ENCODE measurements around the gene FGF14. TPM values are rescaled to one million over a fixed set of nuclear protein-coding genes. Genes with fewer than 3 reads are reported as not detected.

FGF14 gene
- total and polyA plus RNA-seq, 2 experiments from 2014 or later = 0.03 TPM; not detected in 1

- Histone ChIP-seq H4K20me1 (replicated peaks; ENCODE audit: insufficient read depth) (no peaks in the 10 kb centered on the region), H3K36me3 (ENCODE audit: insufficient read depth) (no peaks in the 10 kb centered on the region), H3K4me1 (ENCODE audit: insufficient read depth) (no peaks in the 10 kb centered on the region), H3K27me3 (ENCODE audit: insufficient read depth) (no peaks in the 10 kb centered on the region), H3K9me2 (ENCODE audit: insufficient read depth) (no peaks in the 10 kb centered on the region), H3F3A (replicated peaks; ENCODE audit: low read depth) (no peaks in the 10 kb centered on the region), H3K79me2 (replicated peaks; ENCODE audit: insufficient read depth) (no peaks in the 10 kb centered on the region), H3K4me3 (no peak overlapping the region), H2AFZ (no peak overlapping the region), H3K27ac (ENCODE audit: low read depth) (no peak overlapping the region), H3K4me2 (no peak overlapping the region)
- Mint-ChIP-seq H3K36me3 (ENCODE audit: low read depth) (no peaks in the 10 kb centered on the region), H3K27me3 (ENCODE audit: insufficient read depth, low read depth, poor library complexity) (peaks cover 2% of the 10 kb centered on the region), H3K4me3 (no peak overlapping the region), H3K4me1 (peaks cover 4% of the 10 kb centered on the region; the same call in 2 of the 3 replicates), H3K27ac (no peak overlapping the region), H3K9me3 (no peaks in the 10 kb centered on the region)
- TF ChIP-seq ZNF331 (CRISPR knock-in tag; IDR thresholded peaks at IDR 0.05; ENCODE audit: low read depth) (no peak), POLR2AphosphoS5 (IDR thresholded peaks at IDR 0.05; ENCODE audit: low read depth) (no peak), EZH2phosphoT487 (IDR thresholded peaks at IDR 0.05; ENCODE audit: unreplicated experiment) (no peak), JUNB (IDR thresholded peaks at IDR 0.05; ENCODE audit: unreplicated experiment) (no peak), EZH2 (IDR thresholded peaks at IDR 0.05; ENCODE audit: low read depth, unreplicated experiment) (no peak), CREB1 (CRISPR knock-in tag; IDR thresholded peaks at IDR 0.05; ENCODE audit: low read depth) (no peak), ZNF114 (CRISPR knock-in tag; IDR thresholded peaks at IDR 0.05) (no peak), NANOG (IDR thresholded peaks at IDR 0.05; ENCODE audit: borderline replicate concordance) (no peak), STAT1 (IDR thresholded peaks at IDR 0.05; ENCODE audit: unreplicated experiment) (no peak), ZNF462 (CRISPR knock-in tag; IDR thresholded peaks at IDR 0.05) (no peak), REST (IDR thresholded peaks at IDR 0.05; ENCODE audit: unreplicated experiment) (no peak)
- TF ChIP-seq, protein P1, sequence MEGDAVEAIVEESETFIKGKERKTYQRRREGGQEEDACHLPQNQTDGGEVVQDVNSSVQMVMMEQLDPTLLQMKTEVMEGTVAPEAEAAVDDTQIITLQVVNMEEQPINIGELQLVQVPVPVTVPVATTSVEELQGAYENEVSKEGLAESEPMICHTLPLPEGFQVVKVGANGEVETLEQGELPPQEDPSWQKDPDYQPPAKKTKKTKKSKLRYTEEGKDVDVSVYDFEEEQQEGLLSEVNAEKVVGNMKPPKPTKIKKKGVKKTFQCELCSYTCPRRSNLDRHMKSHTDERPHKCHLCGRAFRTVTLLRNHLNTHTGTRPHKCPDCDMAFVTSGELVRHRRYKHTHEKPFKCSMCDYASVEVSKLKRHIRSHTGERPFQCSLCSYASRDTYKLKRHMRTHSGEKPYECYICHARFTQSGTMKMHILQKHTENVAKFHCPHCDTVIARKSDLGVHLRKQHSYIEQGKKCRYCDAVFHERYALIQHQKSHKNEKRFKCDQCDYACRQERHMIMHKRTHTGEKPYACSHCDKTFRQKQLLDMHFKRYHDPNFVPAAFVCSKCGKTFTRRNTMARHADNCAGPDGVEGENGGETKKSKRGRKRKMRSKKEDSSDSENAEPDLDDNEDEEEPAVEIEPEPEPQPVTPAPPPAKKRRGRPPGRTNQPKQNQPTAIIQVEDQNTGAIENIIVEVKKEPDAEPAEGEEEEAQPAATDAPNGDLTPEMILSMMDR (conservative IDR thresholded peaks at IDR 0.05; ENCODE audit: low read depth in 2 of 2) = no peak
- TF ChIP-seq, protein P2, sequence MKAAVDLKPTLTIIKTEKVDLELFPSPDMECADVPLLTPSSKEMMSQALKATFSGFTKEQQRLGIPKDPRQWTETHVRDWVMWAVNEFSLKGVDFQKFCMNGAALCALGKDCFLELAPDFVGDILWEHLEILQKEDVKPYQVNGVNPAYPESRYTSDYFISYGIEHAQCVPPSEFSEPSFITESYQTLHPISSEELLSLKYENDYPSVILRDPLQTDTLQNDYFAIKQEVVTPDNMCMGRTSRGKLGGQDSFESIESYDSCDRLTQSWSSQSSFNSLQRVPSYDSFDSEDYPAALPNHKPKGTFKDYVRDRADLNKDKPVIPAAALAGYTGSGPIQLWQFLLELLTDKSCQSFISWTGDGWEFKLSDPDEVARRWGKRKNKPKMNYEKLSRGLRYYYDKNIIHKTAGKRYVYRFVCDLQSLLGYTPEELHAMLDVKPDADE (IDR thresholded peaks at IDR 0.05) = no peak
- ATAC-seq = no peak
- DNase-seq (ENCODE audit: low spot score) = no peak
Measured at GRCh38 chr13:102244607-102245227, 157.1 kb downstream of the FGF14 start.

Data from GM23338 (cell line).